Kidney (tissue), 14 donors: Measurements from ENCODE around the gene DCTD. TPM values are rescaled to one million over a fixed set of nuclear protein-coding genes. Genes with fewer than 3 reads are reported as not detected.
A peak's percentile ranks its signal among the peaks of the same experiment; 100 is the strongest.
"Not testable (repeated sequence)": the region's sequence is repeated elsewhere in the genome, so short reads cannot be mapped to it uniquely, and the experiment has no call there.

Experiments
- DNase-seq, 5 donors: peaks; one replicate each; pipeline ENCODE4 v3.0.0-alpha.2; 2013 to 2020
- FAIRE-seq: peaks from 2 replicates; lab custom pipeline; 2012; peaks lifted over from hg19 to GRCh38; lab: Jason Lieb, UNC
- H3K27ac ChIP-seq, 2 donors: one replicate each; pipeline ENCODE4 v1.7.0; 2013; ENCODE audit warnings: low read depth in 2 of 2, low read length in 2 of 2, inconsistent platforms in 1 of 2
- H3K27me3 ChIP-seq: one replicate; pipeline ENCODE4 v1.7.1; 2013; ENCODE audit warnings: low read length, inconsistent platforms; ENCODE audit not compliant: control insufficient read depth, insufficient read depth
- H3K36me3 ChIP-seq, 3 donors: one replicate each; pipeline versions ENCODE4 v1.7.0 to v1.7.1; 2013; ENCODE audit warnings: low read length in 3 of 3, control low read depth in 1 of 3, inconsistent platforms in 1 of 3; ENCODE audit not compliant: insufficient read depth in 3 of 3, control insufficient read depth in 2 of 3
- H3K4me1 ChIP-seq, 3 donors: one replicate each; pipeline versions ENCODE4 v1.7.0 to v1.7.1; 2013; ENCODE audit warnings: low read length in 3 of 3, inconsistent platforms in 1 of 3, low read depth in 1 of 3; ENCODE audit not compliant: control insufficient read depth in 2 of 3, insufficient read depth in 2 of 3
- H3K4me3 ChIP-seq, 3 donors: one replicate each; pipeline versions ENCODE4 v1.7.0 to v1.8.1; 2013; ENCODE audit warnings: low read length in 3 of 3, control low read depth in 1 of 3, inconsistent platforms in 1 of 3
- H3K9ac ChIP-seq, 3 donors: one replicate each; pipeline versions ENCODE4 v1.7.0 to v1.7.1; 2013; ENCODE audit warnings: low read length in 3 of 3, control low read depth in 1 of 3, inconsistent platforms in 1 of 3
- H3K9me3 ChIP-seq, 3 donors: one replicate each; pipeline versions ENCODE4 v1.7.0 to v1.7.1; 2013; ENCODE audit warnings: low read length in 3 of 3, control low read depth in 1 of 3, inconsistent platforms in 1 of 3; ENCODE audit not compliant: control insufficient read depth in 2 of 3, insufficient read depth in 1 of 3
- intact Hi-C: fragments of 100-400 bp; cut with DNase I; formaldehyde crosslinking; loops from one replicate; pipeline ENCODE4 v1.11.1; 2022
- polyA plus RNA-seq: library from polyadenylated mRNA; stranded (reverse); fragments of 350-450 nt; fragmentation: Illumina TruSeq; extraction: RNeasy Lipid Tissue Mini Kit (QIAGEN cat#74804); gene quantifications from one replicate; pipeline ENCODE4 v1.2.3, GENCODE V29; 2014; ENCODE audit warnings: low read depth, low replicate concordance; ENCODE audit not compliant: insufficient read depth
- total RNA-seq: library from RNA; stranded (reverse); fragmentation: NEBNext Ultra II Directional; extraction: Animal tissue kit (Norgen Biotek cat#: 25700); gene quantifications from one replicate; pipeline ENCODE4 v1.2.1, GENCODE V29; 2021
- TF ChIP-seq, protein P1 (sequence below): IDR thresholded peaks from 3 replicates; pipeline ENCODE4 v1.5.1; 2012; ENCODE audit warnings: mild to moderate bottlenecking, moderate library complexity, borderline replicate concordance; ENCODE audit not compliant: insufficient read depth; ENCODE audit errors: extremely low read depth
- donor health status: control.
- donor health status: control.
- donor health status: control.
- donor health status: control.
- donor health status: control.
- donor health status: DM: yes; HTN: yes; CAD: no.
- donor health status: Normal renal cell carcinoma (clear cell type).

Gene DCTD
- total and polyA plus RNA-seq, 2 donors from 2014 or later: 54.9 to 99.6 TPM

DNA sequence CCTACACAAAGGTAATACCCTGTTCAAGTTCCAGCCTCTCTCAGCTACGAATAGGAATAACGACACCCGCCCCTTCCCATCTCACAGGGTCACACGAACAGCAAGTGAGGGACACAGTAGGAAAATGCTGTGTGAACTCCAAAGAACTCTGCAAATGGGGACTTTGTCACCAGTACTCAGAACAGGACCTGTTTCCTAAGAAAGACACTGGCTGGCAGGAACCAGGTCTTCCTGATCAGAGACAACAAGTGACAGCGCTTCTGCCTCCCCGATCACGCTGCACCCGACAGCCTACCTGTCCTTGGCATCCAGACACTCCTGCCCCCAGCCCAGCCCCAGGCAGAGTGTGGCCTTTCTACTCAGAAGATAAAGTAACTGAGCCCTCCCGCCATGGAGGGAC is 14.2 kb downstream of the DCTD start:
- Histone ChIP-seq H3K27me3 (no peaks in the 10 kb centered on the region), H3K4me1 (peaks cover 0 to 4% (median 1%) of the 10 kb centered on the region in 3 donors), H3K36me3 (peaks cover 0 to 10% (median 5%) of the 10 kb centered on the region in 3 donors), H3K9ac (no peak overlapping the region), H3K9me3 (no peaks in the 10 kb centered on the region), H3K4me3 (no peak overlapping the region), H3K27ac (no peak overlapping the region)
- no peak for FAIRE-seq
- TF ChIP-seq, protein P1, sequence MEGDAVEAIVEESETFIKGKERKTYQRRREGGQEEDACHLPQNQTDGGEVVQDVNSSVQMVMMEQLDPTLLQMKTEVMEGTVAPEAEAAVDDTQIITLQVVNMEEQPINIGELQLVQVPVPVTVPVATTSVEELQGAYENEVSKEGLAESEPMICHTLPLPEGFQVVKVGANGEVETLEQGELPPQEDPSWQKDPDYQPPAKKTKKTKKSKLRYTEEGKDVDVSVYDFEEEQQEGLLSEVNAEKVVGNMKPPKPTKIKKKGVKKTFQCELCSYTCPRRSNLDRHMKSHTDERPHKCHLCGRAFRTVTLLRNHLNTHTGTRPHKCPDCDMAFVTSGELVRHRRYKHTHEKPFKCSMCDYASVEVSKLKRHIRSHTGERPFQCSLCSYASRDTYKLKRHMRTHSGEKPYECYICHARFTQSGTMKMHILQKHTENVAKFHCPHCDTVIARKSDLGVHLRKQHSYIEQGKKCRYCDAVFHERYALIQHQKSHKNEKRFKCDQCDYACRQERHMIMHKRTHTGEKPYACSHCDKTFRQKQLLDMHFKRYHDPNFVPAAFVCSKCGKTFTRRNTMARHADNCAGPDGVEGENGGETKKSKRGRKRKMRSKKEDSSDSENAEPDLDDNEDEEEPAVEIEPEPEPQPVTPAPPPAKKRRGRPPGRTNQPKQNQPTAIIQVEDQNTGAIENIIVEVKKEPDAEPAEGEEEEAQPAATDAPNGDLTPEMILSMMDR: no peak
- DNase-seq: no peak
- intact Hi-C loops: no loop called here

GRCh38 chr4:182901337-182901736 is 15.8 kb downstream of the DCTD start:
- Histone ChIP-seq H3K9me3 (no peaks in the 10 kb centered on the region), H3K27me3 (no peaks in the 10 kb centered on the region), H3K4me1 (peaks cover 0 to 9% (median 2%) of the 10 kb centered on the region in 3 donors), H3K4me3 (no peak overlapping the region), H3K27ac (no peak overlapping the region), H3K9ac (no peak overlapping the region), H3K36me3 (peaks cover 0 to 10% (median 3%) of the 10 kb centered on the region in 3 donors)
- intact Hi-C loops: no loop called here
- DNase-seq (no peak), FAIRE-seq (no peak)
- TF ChIP-seq, protein P1: no peak

- H3K36me3 ChIP-seq, DNase-seq, H3K27me3 ChIP-seq, H3K9ac ChIP-seq, H3K4me1 ChIP-seq, H3K4me3 ChIP-seq, FAIRE-seq, H3K9me3 ChIP-seq, intact Hi-C loops, H3K27ac ChIP-seq: not testable (repeated sequence)
Observed at GRCh38 chr4:182900021-182900420, 17.2 kb downstream of the DCTD start.

DNA sequence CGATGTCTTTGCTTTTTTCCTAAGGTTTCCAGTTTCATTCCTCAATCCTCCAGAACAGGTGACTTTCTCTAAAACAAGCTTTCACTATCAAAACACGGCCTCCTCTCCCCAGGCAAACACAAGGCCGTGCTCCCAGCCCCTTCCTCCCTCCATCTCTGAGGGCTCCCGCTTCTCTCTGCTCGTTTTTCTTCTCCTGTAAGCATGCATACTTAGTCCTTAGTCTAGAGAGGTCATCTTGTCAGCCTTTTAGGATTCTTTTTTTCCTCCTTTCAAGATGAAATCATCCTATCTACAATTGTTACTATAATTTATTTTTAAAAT is 18.7 kb downstream of the DCTD start:
- no peaks in the 10 kb centered on the region for H3K9me3 ChIP-seq
- TF ChIP-seq, protein P1: no peak
- H3K9ac ChIP-seq: no peak overlapping the region
- intact Hi-C loops: no loop called here
- H3K27ac ChIP-seq: no peak overlapping the region
- peaks cover 0 to 13% (median 10%) of the 10 kb centered on the region in 3 donors for H3K36me3 ChIP-seq
- no peaks in the 10 kb centered on the region for H3K27me3 ChIP-seq
- DNase-seq (peak in 1 of 5 donors; percentile 30), FAIRE-seq (no peak)
- H3K4me1 ChIP-seq: peaks cover 2 to 9% (median 3%) of the 10 kb centered on the region in 3 donors
- H3K4me3 ChIP-seq: no peak overlapping the region
